Progenitor cell of endocrine pancreas (in vitro differentiated cells): ENCODE measurements around the gene PGAP3. TPM values are rescaled to one million over a fixed set of nuclear protein-coding genes. Genes with fewer than 3 reads are reported as not detected.
A peak's percentile ranks its signal among the peaks of the same experiment; 100 is the strongest.

ENCODE experiments used
- DNase-seq: peaks from one replicate; pipeline ENCODE4 v3.0.0; 2021; ENCODE audit warnings: low spot score; ENCODE audit not compliant: unreplicated experiment
- H3K27ac Mint-ChIP-seq: 2 replicates; pipeline ENCODE4 v1.8.0; 2021; ENCODE audit warnings: mild to moderate bottlenecking, moderate library complexity, mixed read lengths
- H3K27me3 Mint-ChIP-seq: 2 replicates; pipeline ENCODE4 v1.8.0; 2021; ENCODE audit warnings: mixed read lengths
- H3K36me3 Mint-ChIP-seq: 2 replicates; pipeline ENCODE4 v1.8.0; 2022; ENCODE audit warnings: mixed read lengths; ENCODE audit not compliant: insufficient read depth
- H3K4me1 Mint-ChIP-seq: 2 replicates; pipeline ENCODE4 v1.8.0; 2021; ENCODE audit warnings: low read depth, mixed read lengths
- H3K4me3 Mint-ChIP-seq: 2 replicates; pipeline ENCODE4 v1.8.0; 2021; ENCODE audit warnings: low read depth, mild to moderate bottlenecking, moderate library complexity, mixed read lengths
- H3K9me3 Mint-ChIP-seq: 2 replicates; pipeline ENCODE4 v1.8.0; 2021; ENCODE audit warnings: low read depth, mixed read lengths
- total RNA-seq: library from RNA; stranded (reverse); gene quantifications from 2 replicates; pipeline ENCODE4 v1.2.1, GENCODE V29; 2021
- TF ChIP-seq, protein P1 (sequence below): fragments of 200-600 bp; sonication (generic); IDR thresholded peaks from one replicate; pipeline ENCODE4 v1.5.0; 2021; ENCODE audit warnings: antibody characterized with exemption, mild to moderate bottlenecking; ENCODE audit not compliant: unreplicated experiment

Gene PGAP3
- total RNA-seq, 1 donor from 2014 or later = 40.1 TPM

DNA sequence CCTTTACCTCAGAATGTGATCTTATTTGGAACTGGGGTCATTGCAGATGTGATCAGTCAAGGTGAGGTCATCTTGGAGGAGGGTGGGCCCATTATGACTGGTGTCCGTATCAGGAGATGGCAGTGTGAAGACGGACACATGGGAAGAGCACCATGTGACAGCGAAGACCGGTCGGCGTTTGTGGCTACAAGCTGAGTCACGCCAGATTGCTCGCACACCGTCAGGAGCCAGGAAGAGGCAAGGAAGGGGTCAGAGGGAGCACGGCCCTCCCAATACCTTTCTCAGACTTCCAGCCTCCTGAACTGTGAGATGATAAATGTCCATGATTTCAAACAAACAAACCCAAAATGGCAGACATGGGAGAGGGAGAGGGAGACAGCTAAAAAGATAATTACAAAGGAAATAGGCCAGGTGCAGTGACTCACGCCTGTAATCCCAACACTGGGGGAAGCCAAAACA lies 37.7 kb downstream of the PGAP3 start:
- peaks cover 2% of the 10 kb centered on the region for H3K36me3 Mint-ChIP-seq
- peak overlapping the region; percentile 39 for H3K27ac Mint-ChIP-seq
- H3K4me3 Mint-ChIP-seq = no peak overlapping the region
- TF ChIP-seq, protein P1, sequence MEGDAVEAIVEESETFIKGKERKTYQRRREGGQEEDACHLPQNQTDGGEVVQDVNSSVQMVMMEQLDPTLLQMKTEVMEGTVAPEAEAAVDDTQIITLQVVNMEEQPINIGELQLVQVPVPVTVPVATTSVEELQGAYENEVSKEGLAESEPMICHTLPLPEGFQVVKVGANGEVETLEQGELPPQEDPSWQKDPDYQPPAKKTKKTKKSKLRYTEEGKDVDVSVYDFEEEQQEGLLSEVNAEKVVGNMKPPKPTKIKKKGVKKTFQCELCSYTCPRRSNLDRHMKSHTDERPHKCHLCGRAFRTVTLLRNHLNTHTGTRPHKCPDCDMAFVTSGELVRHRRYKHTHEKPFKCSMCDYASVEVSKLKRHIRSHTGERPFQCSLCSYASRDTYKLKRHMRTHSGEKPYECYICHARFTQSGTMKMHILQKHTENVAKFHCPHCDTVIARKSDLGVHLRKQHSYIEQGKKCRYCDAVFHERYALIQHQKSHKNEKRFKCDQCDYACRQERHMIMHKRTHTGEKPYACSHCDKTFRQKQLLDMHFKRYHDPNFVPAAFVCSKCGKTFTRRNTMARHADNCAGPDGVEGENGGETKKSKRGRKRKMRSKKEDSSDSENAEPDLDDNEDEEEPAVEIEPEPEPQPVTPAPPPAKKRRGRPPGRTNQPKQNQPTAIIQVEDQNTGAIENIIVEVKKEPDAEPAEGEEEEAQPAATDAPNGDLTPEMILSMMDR = no peak
- DNase-seq = no peak
- no peaks in the 10 kb centered on the region for H3K27me3 Mint-ChIP-seq
- H3K9me3 Mint-ChIP-seq = no peaks in the 10 kb centered on the region
- peaks cover 21% of the 10 kb centered on the region for H3K4me1 Mint-ChIP-seq

DNA sequence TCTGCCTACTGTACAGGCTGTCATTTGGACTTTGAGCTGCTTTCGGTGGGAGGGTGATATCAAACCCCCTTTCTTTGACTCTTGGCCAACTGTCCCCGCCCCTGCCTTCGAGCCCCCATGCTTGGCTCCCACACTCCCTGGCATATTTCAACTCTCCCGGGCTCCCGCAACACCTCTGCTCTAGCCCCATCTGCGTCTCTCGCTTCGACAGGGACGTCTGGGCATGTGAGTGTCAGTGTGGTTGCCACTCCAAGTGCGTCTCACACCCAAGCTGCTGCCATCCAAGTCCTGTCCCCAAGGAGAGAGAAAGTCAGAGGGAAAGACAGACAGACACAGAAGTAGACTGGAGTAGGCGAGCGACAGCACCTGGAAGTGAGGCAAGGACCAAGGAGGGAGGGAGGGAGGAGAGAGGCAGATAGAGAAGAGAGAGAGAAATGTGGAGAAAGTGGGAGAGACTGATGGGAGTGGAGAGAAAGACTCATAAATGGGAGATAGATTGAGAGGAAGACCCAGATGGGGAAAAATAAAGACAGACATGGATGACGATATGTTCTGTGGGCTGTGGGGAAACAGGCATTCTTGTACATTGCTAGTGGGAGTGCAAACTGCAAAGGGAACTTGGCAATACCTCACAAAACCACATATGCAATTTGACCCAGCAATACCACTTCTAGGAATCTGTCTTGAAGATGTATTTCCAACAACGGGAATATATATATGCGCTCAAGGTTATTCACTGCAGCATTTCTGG lies 39.1 kb downstream of the PGAP3 start:
- no peak overlapping the region for H3K27ac Mint-ChIP-seq
- no peaks in the 10 kb centered on the region for H3K27me3 Mint-ChIP-seq
- no peak for DNase-seq
- H3K4me1 Mint-ChIP-seq = peaks cover 24% of the 10 kb centered on the region
- H3K36me3 Mint-ChIP-seq = peaks cover 2% of the 10 kb centered on the region
- no peak overlapping the region for H3K4me3 Mint-ChIP-seq
- no peaks in the 10 kb centered on the region for H3K9me3 Mint-ChIP-seq
- TF ChIP-seq, protein P1 = no peak

DNA sequence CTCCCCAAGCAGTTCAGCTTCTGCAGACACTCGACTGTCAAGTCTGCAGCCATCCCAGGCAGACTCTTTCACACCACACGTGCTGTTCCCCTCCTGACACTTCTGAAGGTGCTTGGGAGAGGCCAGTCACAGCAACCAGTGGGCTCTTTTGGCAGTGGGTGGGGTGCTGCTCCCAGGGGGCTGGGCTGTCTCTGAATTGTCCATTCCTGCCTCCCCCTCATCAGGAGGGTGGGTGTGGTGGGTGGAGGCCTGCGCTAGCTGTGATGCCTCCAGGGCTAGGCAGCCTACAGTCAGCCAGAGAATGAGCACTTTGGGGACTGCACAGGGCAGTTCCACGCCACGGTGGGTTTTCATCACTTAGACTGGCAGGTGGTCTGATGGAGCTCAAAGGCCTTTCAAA lies 40.6 kb downstream of the PGAP3 start:
- Mint-ChIP-seq H3K9me3 (no peaks in the 10 kb centered on the region), H3K4me3 (no peak overlapping the region), H3K4me1 (peaks cover 14% of the 10 kb centered on the region), H3K27me3 (no peaks in the 10 kb centered on the region), H3K36me3 (peaks cover 2% of the 10 kb centered on the region), H3K27ac (no peak overlapping the region)
- TF ChIP-seq, protein P1 = no peak
- no peak for DNase-seq

DNA sequence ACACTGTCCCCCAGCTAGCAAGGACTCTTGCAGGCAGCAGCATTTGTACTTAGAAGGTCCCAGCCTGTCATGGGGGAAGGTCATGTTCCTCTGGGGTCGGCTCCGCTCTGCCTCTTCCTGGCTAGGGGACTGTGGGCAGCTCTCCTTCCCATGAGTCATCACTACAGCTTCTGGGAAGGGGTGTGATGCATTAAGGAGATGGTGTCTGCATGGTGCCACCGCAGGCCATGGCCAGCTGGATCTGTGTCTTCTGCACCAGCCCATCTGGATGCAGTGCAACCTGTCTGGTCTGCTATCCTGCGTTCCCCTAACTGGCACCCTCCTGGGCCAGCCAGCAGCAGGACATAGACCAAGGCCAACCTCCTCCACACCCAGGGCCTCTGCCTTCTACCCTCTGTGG lies 44.6 kb downstream of the PGAP3 start:
- Mint-ChIP-seq H3K4me3 (no peak overlapping the region), H3K36me3 (no peaks in the 10 kb centered on the region), H3K27ac (no peak overlapping the region), H3K27me3 (no peaks in the 10 kb centered on the region), H3K9me3 (no peaks in the 10 kb centered on the region), H3K4me1 (peaks cover 7% of the 10 kb centered on the region)
- no peak for DNase-seq
- TF ChIP-seq, protein P1 = no peak

DNA sequence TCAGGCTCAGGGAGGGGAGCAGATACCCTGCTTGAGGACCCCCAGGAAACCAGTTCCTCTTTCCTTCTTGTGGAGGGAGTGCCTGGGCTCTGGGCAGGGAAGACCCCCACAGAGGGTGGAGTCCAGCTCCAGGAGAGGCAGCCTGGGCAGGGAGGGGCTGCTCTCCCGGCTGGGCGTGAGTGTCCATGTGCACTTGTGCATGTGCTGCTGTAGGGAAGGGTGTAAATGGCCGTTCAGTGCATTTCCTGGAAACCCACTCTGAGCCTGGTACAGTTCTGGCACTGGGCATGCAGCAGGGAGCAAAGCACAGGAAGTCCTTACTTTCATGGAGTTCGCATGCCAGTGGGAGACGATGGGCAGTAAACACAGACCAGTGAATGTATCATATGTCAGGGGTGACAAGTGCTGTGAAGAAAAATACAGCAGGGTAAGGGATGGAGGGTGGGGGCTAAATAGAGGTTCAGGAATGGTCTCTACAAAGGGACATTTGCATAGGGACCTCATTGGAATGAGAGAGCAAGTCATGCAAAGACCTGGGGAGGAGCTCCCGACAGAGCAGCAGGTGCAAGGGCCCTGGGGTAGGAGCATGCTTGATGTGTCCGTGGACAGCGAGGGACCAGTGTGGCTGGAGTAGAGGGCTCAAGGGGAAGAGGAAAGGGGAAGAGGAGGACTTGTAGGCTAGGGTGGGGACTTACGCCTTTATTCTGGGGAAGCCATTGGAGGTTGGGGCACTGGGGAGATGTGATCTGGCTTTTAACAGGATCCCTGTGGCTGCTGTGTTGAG lies 45.4 kb downstream of the PGAP3 start:
- no peak overlapping the region for H3K27ac Mint-ChIP-seq
- H3K4me3 Mint-ChIP-seq = no peak overlapping the region
- peaks cover 13% of the 10 kb centered on the region for H3K4me1 Mint-ChIP-seq
- H3K9me3 Mint-ChIP-seq = no peaks in the 10 kb centered on the region
- H3K36me3 Mint-ChIP-seq = no peaks in the 10 kb centered on the region
- TF ChIP-seq, protein P1 = no peak
- DNase-seq = no peak
- no peaks in the 10 kb centered on the region for H3K27me3 Mint-ChIP-seq
